ENCODE results near the gene MTCH2.

GRCh38 chr11:47589118-47589517 lies 53.2 kb downstream of the MTCH2 start:
- TF ChIP-seq, protein P1, sequence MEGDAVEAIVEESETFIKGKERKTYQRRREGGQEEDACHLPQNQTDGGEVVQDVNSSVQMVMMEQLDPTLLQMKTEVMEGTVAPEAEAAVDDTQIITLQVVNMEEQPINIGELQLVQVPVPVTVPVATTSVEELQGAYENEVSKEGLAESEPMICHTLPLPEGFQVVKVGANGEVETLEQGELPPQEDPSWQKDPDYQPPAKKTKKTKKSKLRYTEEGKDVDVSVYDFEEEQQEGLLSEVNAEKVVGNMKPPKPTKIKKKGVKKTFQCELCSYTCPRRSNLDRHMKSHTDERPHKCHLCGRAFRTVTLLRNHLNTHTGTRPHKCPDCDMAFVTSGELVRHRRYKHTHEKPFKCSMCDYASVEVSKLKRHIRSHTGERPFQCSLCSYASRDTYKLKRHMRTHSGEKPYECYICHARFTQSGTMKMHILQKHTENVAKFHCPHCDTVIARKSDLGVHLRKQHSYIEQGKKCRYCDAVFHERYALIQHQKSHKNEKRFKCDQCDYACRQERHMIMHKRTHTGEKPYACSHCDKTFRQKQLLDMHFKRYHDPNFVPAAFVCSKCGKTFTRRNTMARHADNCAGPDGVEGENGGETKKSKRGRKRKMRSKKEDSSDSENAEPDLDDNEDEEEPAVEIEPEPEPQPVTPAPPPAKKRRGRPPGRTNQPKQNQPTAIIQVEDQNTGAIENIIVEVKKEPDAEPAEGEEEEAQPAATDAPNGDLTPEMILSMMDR (IDR thresholded peaks at IDR 0.05) = no peak
- no peak for TF ChIP-seq EP300 (IDR thresholded peaks at IDR 0.05)
- TF ChIP-seq POLR2AphosphoS5 (IDR thresholded peaks at IDR 0.05) = no peak
